Fibroblast of mammary gland (primary cell): ENCODE results near the gene SDR39U1.

Experiments used
- DNase-seq: peaks from one replicate; pipeline ENCODE4 v3.0.0-alpha.2; 2010; ENCODE audit warnings: low read depth
- H3K4me3 ChIP-seq: 2 replicates; pipeline ENCODE4 v1.5.1; 2011; ENCODE audit warnings: low read depth, mild to moderate bottlenecking, low read length, moderate library complexity; ENCODE audit not compliant: control insufficient read depth
- TF ChIP-seq, protein P1 (sequence below): conservative IDR thresholded peaks from 2 replicates; pipeline ENCODE4 v1.5.1; 2011; ENCODE audit warnings: low read depth, low read length, inconsistent platforms; ENCODE audit not compliant: control insufficient read depth, insufficient read depth

The SDR39U1 gene

DNA sequence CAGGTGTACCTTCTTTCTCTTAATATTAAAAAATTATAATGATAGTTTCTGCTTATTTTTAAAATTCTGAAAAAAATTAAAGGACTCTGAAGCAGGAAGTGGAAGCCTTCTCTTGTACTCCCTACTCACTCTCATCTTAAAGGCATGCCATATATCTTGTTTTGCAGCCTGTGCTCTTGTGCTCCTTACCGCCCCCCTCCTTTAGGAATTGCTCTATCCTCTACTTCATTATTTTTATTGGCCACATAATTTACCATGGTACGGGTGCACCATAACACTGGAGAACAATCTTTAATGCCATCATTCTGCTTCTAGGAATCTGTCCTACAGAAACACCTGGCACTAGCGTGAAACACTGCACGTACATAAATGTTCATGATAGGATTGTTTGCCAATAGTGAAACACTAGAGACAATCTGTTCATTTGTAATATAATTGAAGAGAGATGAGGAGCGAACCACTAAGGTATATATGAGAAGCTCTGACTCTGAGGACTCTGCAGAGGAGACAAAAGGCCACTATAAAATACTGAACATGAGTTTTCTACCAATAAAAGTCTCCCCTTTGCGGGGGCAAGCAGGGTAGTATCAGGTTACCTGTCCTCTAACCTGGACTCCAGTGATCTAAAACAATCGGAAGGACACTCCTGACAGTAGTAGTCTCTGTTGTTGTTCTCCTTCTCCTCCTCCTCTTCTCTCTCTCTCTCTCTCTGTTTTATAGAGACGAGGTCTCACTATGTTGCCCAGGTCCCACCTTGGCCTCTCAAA lies 50.1 kb downstream of the SDR39U1 start:
- no peak overlapping the region for H3K4me3 ChIP-seq
- TF ChIP-seq, protein P1, sequence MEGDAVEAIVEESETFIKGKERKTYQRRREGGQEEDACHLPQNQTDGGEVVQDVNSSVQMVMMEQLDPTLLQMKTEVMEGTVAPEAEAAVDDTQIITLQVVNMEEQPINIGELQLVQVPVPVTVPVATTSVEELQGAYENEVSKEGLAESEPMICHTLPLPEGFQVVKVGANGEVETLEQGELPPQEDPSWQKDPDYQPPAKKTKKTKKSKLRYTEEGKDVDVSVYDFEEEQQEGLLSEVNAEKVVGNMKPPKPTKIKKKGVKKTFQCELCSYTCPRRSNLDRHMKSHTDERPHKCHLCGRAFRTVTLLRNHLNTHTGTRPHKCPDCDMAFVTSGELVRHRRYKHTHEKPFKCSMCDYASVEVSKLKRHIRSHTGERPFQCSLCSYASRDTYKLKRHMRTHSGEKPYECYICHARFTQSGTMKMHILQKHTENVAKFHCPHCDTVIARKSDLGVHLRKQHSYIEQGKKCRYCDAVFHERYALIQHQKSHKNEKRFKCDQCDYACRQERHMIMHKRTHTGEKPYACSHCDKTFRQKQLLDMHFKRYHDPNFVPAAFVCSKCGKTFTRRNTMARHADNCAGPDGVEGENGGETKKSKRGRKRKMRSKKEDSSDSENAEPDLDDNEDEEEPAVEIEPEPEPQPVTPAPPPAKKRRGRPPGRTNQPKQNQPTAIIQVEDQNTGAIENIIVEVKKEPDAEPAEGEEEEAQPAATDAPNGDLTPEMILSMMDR: peak; percentile 28
- peak; percentile 63 for DNase-seq

DNA sequence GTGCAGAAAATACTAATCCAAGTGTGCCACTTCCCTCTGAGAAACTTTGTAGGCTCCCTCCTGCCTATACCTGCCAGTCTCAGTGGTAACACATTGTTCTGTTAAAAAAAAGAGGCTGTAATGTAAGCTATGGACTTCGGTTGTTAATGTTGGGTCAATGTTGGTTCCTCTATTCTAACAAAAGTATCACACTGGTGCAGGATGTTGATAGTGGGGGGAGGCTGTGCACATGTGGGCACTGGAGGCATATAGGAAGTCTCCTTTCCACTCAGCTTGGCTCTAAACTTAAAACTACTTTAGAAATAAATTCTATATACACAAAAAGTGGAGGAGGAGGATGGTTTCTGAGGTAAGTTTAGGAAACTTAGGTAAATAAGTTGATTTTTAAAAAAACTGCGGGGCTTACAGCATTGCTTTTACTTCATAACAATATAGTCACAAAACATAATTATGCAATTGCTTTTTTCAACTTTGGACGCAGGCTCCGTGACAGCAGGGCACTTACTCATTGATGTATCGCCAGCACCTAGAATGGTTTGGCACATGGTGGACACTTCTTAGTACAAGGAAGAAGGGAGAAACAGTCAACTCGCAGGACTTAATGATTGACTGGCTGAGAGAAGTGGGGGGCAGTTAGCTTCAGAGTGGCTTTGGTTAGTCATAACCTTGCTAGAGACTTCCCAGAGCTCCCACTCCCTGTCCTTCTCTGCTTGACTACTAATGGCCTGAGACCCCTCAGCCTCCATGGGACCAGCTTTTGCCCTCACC lies 51.7 kb downstream of the SDR39U1 start:
- TF ChIP-seq, protein P1: no peak
- DNase-seq: peak; percentile 45
- H3K4me3 ChIP-seq: no peak overlapping the region
